ENCODE measurements around the gene UQCR11. TPM values are rescaled to one million over a fixed set of nuclear protein-coding genes. Genes with fewer than 3 reads are reported as not detected.
A peak's percentile ranks its signal among the peaks of the same experiment; 100 is the strongest.

Gene UQCR11
- total and polyA plus RNA-seq, 2 of the 8 experiments (the other 6 are each of a cell fraction or from before 2014, with no cell fraction given): 162 to 171 TPM

- 0 out of 2 replicates have a peak, but pooled peaks have one; percentile 33 for TF ChIP-seq E2F6 (IDR thresholded peaks at IDR 0.05)
- TF ChIP-seq SIN3A (conservative IDR thresholded peaks at IDR 0.05 in 1 of 2, IDR thresholded peaks at IDR 0.05 in 1 of 2; ENCODE audit: low read depth in 1 of 2, low read length in 2 of 2): no peak
- no peak for TF ChIP-seq SIRT6 (IDR thresholded peaks at IDR 0.05; ENCODE audit: low read length)
- no peak for TF ChIP-seq RAD21 (IDR thresholded peaks at IDR 0.05 in 1 of 2, conservative IDR thresholded peaks at IDR 0.05 in 1 of 2; ENCODE audit: low read depth in 2 of 2, low read length in 2 of 2)
Measured at GRCh38 chr19:1653300-1653628, 48.0 kb upstream of the UQCR11 start (continued).
